ENCODE data around the gene PPP2R1B.

The PPP2R1B gene

DNA sequence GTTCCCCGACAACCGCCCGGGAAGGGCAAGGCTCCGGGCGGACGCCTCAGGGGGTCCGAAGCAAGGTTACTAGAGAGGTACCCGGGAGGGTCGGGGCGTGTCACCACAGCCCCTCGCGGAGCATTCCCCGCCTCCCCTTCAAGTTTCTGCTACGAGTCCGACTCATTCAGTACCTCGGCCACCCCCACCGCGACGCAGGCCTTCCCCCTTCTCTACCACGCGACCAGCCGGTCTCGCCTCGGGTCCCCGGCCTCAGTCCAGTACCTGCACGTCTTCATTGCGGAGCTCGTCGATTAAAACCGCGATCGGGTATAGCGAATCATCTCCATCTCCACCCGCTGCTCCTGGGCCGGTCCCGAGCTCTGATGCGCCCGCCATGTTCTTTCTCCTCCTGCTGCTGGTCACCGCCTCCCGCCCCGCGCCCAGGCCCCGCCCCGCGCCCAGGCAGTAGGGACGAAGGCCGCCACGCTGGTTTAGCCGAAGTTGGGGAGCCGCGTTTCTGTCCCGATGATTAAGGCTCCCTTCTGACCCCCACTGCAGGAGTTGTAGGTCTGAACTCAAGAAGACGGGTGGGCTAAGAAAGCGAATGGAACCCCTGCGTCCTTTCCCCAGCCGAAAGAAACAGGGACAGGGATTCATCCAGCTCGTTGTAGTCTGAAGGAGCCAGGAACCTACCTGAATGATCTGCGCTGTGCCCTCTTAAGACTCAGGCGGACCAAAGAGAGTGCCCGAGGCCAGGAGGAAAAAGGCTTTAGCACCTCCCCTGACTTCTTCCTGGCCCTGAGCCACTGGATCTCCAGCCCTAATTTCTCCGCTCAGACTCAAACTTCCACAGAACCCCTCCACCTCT is at the start of gene PPP2R1B:
PPP2R1B (minus strand) TSS at position 406 of the 850 bp plus-strand sequence; CDS start at position 378, 28 bp downstream.
- in situ Hi-C loops (cut with MboI; ENCODE audit: low pct_unique_long_range_greater_than_20kb, low sequenced_read_pairs): no loop called here
- peak; percentile 84 for DNase-seq

- in situ Hi-C loops (cut with MboI; ENCODE audit: low pct_unique_long_range_greater_than_20kb, low sequenced_read_pairs): no loop called here
- DNase-seq: no peak
Measured at GRCh38 chr11:111815489-111815888, 49.3 kb upstream of the PPP2R1B start.

DNA sequence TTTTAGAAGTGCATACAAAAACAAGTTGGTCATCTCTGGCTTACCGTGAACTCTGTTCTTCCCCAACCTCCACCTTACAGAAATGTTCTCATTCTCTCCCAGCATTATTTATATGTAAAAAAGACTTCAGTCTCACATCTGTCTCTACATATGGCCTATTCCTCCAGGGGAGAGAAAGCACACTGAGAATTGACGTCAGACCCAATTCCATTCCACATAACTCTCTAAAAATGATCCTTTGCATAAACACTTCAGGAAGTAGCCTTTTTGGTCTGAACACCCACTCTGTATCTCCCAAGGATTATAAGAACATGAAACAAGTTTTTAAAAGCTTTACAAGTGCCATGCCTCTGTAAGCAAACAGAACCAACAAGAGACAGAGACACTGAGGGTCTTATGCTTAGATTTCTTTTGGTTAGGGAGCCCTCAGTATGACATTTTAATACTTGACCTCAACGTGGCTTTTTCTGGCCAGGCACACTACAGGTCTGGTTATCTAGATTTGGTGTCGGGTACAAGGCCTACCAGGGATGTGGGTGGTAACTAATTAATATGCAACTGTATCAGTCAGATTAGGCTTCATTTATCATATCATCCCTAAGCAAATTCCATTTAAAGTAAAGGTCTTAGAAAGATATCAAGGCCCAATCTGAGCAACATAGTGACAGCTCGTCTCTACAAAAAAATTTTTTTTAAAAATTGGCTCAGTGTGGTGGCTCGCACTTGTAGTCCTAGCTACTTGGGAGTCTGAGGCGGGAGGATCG is 48.5 kb upstream of the PPP2R1B start:
- in situ Hi-C loops (cut with MboI; ENCODE audit: low pct_unique_long_range_greater_than_20kb, low sequenced_read_pairs): no loop called here
- no peak for DNase-seq

GRCh38 chr11:111814106-111814505 is 47.9 kb upstream of the PPP2R1B start:
- DNase-seq: no peak
- in situ Hi-C loops (cut with MboI; ENCODE audit: low pct_unique_long_range_greater_than_20kb, low sequenced_read_pairs): no loop called here

DNA sequence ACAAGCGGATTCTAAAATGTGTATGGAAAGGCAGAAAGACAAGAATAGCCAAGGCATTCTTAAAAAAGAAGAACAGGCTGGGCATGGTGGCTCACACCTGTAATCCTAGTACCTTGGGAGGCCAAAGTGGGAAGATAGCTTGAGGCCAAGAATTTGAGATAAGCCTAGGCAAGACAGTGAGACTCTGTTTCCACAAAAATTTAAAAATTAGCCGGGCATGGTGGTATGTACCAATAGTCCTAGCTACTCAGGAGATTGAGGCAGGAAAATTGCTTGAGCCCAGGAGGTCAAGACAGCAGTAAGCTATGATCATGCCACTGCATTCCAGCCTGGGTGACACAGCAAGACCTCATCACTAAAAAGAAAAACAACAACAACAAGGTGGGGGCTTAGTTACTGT is 46.0 kb upstream of the PPP2R1B start:
- in situ Hi-C loops (cut with MboI; ENCODE audit: low pct_unique_long_range_greater_than_20kb, low sequenced_read_pairs): no loop called here
- DNase-seq: no peak

DNA sequence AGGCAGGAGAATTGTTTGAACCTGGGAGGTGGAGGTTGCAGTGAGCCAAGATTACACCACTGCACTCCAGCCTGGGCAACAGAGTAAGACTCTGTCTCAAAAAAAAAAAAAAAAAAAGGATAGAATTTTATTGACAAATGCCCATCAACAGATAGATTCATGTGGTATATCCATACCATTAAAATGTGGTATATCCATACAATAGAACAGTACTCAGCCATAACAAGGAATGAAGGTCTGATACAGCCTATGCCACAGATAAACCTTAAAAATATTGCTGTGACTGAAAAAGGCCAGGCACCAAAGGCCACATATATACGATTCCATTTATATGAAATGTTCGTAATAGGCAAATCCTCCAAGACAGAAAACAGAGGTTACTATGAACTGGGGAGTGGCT is 45.3 kb upstream of the PPP2R1B start:
- no peak for DNase-seq
- in situ Hi-C loops (cut with MboI; ENCODE audit: low pct_unique_long_range_greater_than_20kb, low sequenced_read_pairs): no loop called here

GRCh38 chr11:111808834-111809233 is 42.6 kb upstream of the PPP2R1B start:
- DNase-seq: no peak
- in situ Hi-C loops (cut with MboI; ENCODE audit: low pct_unique_long_range_greater_than_20kb, low sequenced_read_pairs): no loop called here

DNA sequence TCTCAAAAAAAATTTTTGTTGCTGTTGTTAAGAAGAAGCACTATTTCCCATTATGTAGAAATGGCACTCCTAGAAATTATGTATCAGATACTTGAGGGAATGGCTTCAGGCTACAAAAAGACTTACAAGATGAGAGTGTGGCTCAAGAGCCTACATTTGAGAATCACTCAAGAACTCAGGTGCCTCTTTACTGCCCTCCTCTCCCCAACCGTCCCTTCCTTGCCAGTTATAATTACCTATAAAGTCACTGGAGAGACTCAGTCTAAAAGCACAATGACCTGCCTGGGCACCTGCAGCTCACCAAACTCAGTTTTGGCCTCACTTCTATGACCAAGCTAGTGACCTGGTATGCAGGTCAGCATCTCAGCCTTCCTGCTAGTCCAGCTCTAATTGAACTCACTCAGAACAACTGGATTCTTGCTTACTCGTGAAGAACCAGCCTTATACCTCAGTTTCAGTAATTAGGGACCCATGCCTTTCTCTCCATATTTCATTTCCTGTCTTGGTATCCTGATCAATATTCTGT is 41.9 kb upstream of the PPP2R1B start:
- in situ Hi-C loops (cut with MboI; ENCODE audit: low pct_unique_long_range_greater_than_20kb, low sequenced_read_pairs): no loop called here
- DNase-seq: no peak

- in situ Hi-C loops (cut with MboI; ENCODE audit: low pct_unique_long_range_greater_than_20kb, low sequenced_read_pairs): no loop called here
Measured at GRCh38 chr11:111807076-111807475, 40.9 kb upstream of the PPP2R1B start.

GRCh38 chr11:111801135-111801534 is 34.9 kb upstream of the PPP2R1B start:
- in situ Hi-C loops (cut with MboI; ENCODE audit: low pct_unique_long_range_greater_than_20kb, low sequenced_read_pairs): no loop called here
- no peak for DNase-seq

More at GRCh38 chr11:111807076-111807475, 40.9 kb upstream of the PPP2R1B start:
- no peak for DNase-seq

DNA sequence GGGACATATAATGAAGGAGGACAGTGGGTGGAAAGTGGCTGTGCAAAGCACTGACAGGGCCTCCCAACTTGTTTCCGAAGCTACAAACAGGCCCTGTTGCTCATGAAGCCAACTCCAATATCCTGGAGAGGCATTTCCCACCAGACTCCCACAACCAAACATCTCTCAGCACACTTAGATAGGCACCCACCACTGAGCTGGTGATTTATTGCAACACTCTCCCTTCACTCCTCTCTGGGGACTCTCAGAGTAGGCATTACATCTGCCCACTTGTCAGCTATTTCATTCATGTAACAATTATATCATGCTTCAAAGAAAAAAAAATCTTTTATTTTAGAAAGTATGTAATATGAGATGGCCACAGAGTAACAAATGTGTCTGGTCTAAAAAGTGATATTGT is 32.1 kb upstream of the PPP2R1B start:
- in situ Hi-C loops (cut with MboI; ENCODE audit: low pct_unique_long_range_greater_than_20kb, low sequenced_read_pairs): loop anchor here (25.0 kb wide), 1 partner anchor 211 kb away; no protein-coding TSS in a partner anchor
- no peak for DNase-seq

GRCh38 chr11:111797145-111797581 is 31.0 kb upstream of the PPP2R1B start:
- in situ Hi-C loops (cut with MboI; ENCODE audit: low pct_unique_long_range_greater_than_20kb, low sequenced_read_pairs): loop anchor here (25.0 kb wide), 1 partner anchor 210 kb away; no protein-coding TSS in a partner anchor
- DNase-seq: peak; percentile 62

DNA sequence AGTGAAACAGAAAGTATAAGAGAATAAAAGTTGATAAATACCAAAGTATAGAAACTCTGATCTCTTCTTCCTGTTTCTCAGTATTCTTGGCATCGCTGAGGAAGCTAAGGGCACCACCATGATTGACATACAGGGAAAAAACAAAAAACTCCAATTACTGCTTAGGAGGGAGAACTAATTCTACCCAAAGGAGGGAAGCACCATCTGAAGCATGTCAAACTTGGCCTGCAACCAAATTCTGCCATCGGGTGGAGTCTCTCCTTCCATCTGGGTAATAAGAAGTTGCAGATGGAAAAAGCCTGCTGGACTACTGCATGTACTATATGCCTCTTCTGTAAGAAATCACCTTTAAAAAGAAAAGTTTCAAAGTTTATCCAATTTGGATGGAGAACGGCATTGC is 30.5 kb upstream of the PPP2R1B start:
- no peak for DNase-seq
- in situ Hi-C loops (cut with MboI; ENCODE audit: low pct_unique_long_range_greater_than_20kb, low sequenced_read_pairs): loop anchor here (25.0 kb wide), 1 partner anchor 209 kb away; no protein-coding TSS in a partner anchor

GRCh38 chr11:111795334-111795985 is 29.3 kb upstream of the PPP2R1B start:
- in situ Hi-C loops (cut with MboI; ENCODE audit: low pct_unique_long_range_greater_than_20kb, low sequenced_read_pairs): loop anchor here (25.0 kb wide), 1 partner anchor 208 kb away; no protein-coding TSS in a partner anchor

DNA sequence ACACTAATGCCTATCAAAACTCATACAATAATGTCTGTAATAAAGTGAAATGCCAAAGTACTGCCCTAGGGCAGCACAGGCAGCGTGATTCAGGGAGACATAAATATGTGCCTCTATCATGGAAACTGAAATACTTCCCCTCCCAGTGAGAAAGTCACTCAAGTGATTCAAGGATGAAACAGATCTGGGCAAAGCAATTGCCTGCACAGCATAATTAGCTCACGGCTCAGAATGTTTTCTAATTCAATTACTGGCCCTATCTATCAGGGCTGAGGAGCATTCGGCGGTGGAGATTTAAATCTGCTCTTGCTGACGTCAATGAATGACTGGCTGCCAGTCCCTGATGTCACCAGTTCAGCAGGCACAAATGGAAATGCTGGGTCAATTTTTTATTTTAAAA is 27.7 kb upstream of the PPP2R1B start:
- in situ Hi-C loops (cut with MboI; ENCODE audit: low pct_unique_long_range_greater_than_20kb, low sequenced_read_pairs): loop anchor here (25.0 kb wide), 1 partner anchor 207 kb away; no protein-coding TSS in a partner anchor
- DNase-seq: no peak

More at GRCh38 chr11:111795334-111795985, 29.3 kb upstream of the PPP2R1B start:
- DNase-seq: no peak

DNA sequence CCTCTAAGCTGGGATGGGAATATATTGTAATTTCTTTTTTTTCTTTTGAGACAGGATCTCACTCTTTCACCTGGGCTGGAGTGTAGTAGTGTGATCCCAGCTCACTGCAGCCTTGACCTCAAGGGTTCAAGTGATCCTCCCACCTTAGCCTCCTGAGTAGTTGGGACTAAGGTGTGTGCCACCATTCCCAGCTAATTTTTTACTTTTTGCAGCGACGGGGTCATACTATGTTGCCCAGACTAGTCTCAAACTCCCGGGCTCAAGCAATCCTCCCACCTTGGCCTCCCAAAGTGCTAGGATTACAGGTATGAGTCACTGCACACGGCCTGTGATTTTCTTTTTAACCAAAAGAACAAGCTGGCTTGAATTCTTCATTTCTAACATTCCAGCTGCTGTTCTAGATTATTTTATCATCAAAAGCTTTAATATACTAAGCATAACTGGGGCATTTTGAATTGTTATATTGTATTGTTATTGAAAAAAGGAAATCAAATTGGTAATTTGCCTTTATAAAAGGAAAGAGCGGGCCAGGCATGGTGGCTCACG is 26.8 kb upstream of the PPP2R1B start:
- no peak for DNase-seq
- in situ Hi-C loops (cut with MboI; ENCODE audit: low pct_unique_long_range_greater_than_20kb, low sequenced_read_pairs): loop anchor here (25.0 kb wide), 1 partner anchor 206 kb away; no protein-coding TSS in a partner anchor

GRCh38 chr11:111792314-111792713 is 26.1 kb upstream of the PPP2R1B start:
- in situ Hi-C loops (cut with MboI; ENCODE audit: low pct_unique_long_range_greater_than_20kb, low sequenced_read_pairs): loop anchor here (25.0 kb wide), 1 partner anchor 205 kb away; no protein-coding TSS in a partner anchor
- no peak for DNase-seq

DNA sequence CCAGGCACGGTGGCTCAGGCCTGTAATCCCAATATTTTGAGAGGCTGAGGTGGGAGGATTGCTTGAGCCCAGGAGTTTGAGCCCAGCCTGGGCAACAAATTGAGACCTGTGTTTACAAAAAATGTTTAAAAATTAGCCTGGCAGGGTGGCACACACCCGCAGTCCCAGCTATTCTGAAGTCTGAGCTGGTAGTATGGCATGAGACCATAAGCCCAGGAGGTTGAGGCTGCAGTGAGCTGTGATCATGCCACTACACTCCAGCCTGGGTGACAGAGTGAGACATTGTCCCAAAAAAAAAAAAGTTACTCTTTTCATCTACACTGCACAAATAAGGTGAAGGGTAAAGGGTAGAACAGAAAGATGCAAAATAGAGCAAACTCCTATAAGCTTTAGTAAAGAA is 22.3 kb upstream of the PPP2R1B start:
- in situ Hi-C loops (cut with MboI; ENCODE audit: low pct_unique_long_range_greater_than_20kb, low sequenced_read_pairs): loop anchor here (25.0 kb wide), 1 partner anchor 201 kb away; no protein-coding TSS in a partner anchor
- no peak for DNase-seq

DNA sequence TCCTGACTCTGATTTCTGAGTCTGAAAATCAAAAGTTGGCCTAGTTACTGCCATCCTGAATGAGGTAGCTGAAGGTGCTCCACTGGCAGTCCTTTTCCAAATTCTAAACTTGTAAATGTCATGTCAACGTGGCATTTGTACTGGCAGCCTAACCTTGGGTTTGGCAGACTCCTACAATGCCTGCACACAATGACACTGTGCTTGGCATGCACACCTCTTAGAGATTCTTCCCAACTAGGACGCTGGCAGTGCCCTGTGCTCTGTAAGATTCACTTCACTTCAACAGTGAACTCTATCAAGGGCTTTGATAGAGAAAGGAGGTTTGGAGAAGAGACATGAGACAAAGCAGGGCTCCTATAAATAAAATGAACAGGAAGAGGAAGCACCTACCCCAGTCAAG is 21.9 kb upstream of the PPP2R1B start:
- DNase-seq: peak; percentile 18
- in situ Hi-C loops (cut with MboI; ENCODE audit: low pct_unique_long_range_greater_than_20kb, low sequenced_read_pairs): loop anchor here (25.0 kb wide), 1 partner anchor 201 kb away; no protein-coding TSS in a partner anchor
